Neural progenitor cell (in vitro differentiated cells): ENCODE data around the gene MPRIP.

Experiments used
- CTCF ChIP-seq: fragments of 200-600 bp; sonication (generic); IDR thresholded peaks from 2 replicates; pipeline ENCODE4 v1.5.1; 2017; ENCODE audit warnings: antibody characterized with exemption, mild to moderate bottlenecking
- EZH2 ChIP-seq: fragments of 200-600 bp; sonication (generic); IDR thresholded peaks from 2 replicates; pipeline ENCODE4 v1.6.1; 2017; ENCODE audit warnings: antibody characterized with exemption, mild to moderate bottlenecking, moderate library complexity
- EZH2phosphoT487 ChIP-seq: fragments of 200-600 bp; sonication (generic); IDR thresholded peaks from 2 replicates; pipeline ENCODE4 v1.6.1; 2017; ENCODE audit warnings: antibody characterized with exemption

GRCh38 chr17:17072546-17072945 lies 30.3 kb downstream of the MPRIP start:
- TF ChIP-seq CTCF (no peak), EZH2 (no peak), EZH2phosphoT487 (no peak)
